HG03039 (cell line): ENCODE data around the gene S100A7A.
"Not testable (repeated sequence)": the region's sequence is repeated elsewhere in the genome, so short reads cannot be mapped to it uniquely, and the experiment has no call there.

ENCODE experiments used
- ATAC-seq: cut with Tn5 transposase; IDR thresholded peaks from one replicate; pipeline ENCODE4 v1.9.1; 2021; ENCODE audit warnings: mild to moderate bottlenecking, moderate library complexity; ENCODE audit not compliant: unreplicated experiment

Gene S100A7A

GRCh38 chr1:153422450-153423068, 6.2 kb downstream of the S100A7A start:
- no peak for ATAC-seq

- no peak for ATAC-seq
These were observed 10.5 kb downstream of the S100A7A start for GRCh38 chr1:153426809-153427208.

- no peak for ATAC-seq
These were observed 11.8 kb downstream of the S100A7A start for GRCh38 chr1:153428073-153428638.

GRCh38 chr1:153428791-153429190, 12.5 kb downstream of the S100A7A start:
- ATAC-seq: no peak

- no peak for ATAC-seq
These were observed 13.2 kb downstream of the S100A7A start for GRCh38 chr1:153429266-153430165.

- ATAC-seq: no peak
These were observed 13.8 kb downstream of the S100A7A start for GRCh38 chr1:153430166-153430553.

GRCh38 chr1:153430561-153430960, 14.2 kb downstream of the S100A7A start:
- ATAC-seq: no peak

GRCh38 chr1:153431002-153431401, 14.7 kb downstream of the S100A7A start:
- ATAC-seq: no peak

- no peak for ATAC-seq
These were observed 15.1 kb downstream of the S100A7A start for GRCh38 chr1:153431427-153431826.

- ATAC-seq: no peak
These were observed 15.6 kb downstream of the S100A7A start for GRCh38 chr1:153431928-153432327.

GRCh38 chr1:153432874-153433681, 16.8 kb downstream of the S100A7A start:
- ATAC-seq: no peak

- no peak for ATAC-seq
These were observed 18.6 kb downstream of the S100A7A start for GRCh38 chr1:153434746-153435455.

- ATAC-seq: no peak
These were observed 20.9 kb downstream of the S100A7A start for GRCh38 chr1:153437236-153437635.

- no peak for ATAC-seq
These were observed 22.3 kb downstream of the S100A7A start for GRCh38 chr1:153438599-153438998.

GRCh38 chr1:153439273-153439672, 23.0 kb downstream of the S100A7A start:
- ATAC-seq: no peak

GRCh38 chr1:153441238-153441755, 25.0 kb downstream of the S100A7A start:
- ATAC-seq: no peak

GRCh38 chr1:153443486-153443885, 27.2 kb downstream of the S100A7A start:
- no peak for ATAC-seq

GRCh38 chr1:153444078-153444477, 27.8 kb downstream of the S100A7A start:
- ATAC-seq: no peak

- ATAC-seq: no peak
These were observed 31.3 kb downstream of the S100A7A start for GRCh38 chr1:153447498-153448170.

GRCh38 chr1:153448851-153449250, 32.5 kb downstream of the S100A7A start:
- not testable (repeated sequence) for ATAC-seq
